A673 (cell line): ENCODE data around the gene SLC4A7.

Experiments used
- EZH2 ChIP-seq: fragments of 200-600 bp; sonication (generic); IDR thresholded peaks from 2 replicates; pipeline ENCODE4 v1.6.1; 2017; ENCODE audit warnings: borderline replicate concordance, low read depth, mild to moderate bottlenecking, mixed read lengths, antibody characterized with exemption, low read length; ENCODE audit not compliant: poor library complexity, severe bottlenecking
- TF ChIP-seq, protein P1 (sequence below): fragments of 300-800, 200-600 bp; sonication (generic); conservative IDR thresholded peaks from 2 replicates; pipeline ENCODE4 v1.5.1; 2017; ENCODE audit warnings: low read depth, mild to moderate bottlenecking, antibody characterized with exemption, low read length, moderate library complexity, mixed read lengths

DNA sequence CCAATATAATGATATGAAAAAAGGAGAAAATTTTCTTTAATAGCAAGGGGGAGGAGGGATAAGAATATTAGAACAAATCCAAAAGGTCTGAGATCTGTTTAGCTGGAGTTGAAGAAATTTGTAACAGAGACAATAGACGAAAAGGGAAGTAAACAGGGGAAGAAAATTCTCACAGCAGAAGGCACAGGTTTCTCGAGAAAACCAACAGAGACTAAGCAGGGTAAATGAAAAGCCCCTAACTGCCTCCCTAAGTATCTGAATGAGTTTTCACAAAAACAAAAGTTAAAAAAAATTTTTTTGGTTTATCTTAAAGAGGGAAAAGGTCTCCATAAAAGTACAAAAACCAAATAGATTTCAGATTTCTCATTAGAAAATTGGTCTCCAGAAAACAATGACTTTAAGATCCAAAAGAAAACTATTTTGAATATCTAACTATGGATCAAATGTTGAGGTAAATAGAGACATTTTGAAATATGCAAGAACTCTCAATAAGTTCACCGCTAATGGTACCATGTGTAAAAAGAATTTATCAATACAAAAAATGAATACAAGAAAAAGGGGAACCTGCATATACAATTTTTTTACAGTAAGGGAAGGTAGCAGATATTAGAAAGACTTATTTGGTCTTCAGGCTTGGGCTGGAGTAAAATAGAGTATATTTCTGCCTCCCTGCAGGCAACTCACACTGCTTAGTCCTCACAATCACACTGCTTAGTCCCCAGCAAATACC lies 91.1 kb downstream of the SLC4A7 start:
- TF ChIP-seq, protein P1, sequence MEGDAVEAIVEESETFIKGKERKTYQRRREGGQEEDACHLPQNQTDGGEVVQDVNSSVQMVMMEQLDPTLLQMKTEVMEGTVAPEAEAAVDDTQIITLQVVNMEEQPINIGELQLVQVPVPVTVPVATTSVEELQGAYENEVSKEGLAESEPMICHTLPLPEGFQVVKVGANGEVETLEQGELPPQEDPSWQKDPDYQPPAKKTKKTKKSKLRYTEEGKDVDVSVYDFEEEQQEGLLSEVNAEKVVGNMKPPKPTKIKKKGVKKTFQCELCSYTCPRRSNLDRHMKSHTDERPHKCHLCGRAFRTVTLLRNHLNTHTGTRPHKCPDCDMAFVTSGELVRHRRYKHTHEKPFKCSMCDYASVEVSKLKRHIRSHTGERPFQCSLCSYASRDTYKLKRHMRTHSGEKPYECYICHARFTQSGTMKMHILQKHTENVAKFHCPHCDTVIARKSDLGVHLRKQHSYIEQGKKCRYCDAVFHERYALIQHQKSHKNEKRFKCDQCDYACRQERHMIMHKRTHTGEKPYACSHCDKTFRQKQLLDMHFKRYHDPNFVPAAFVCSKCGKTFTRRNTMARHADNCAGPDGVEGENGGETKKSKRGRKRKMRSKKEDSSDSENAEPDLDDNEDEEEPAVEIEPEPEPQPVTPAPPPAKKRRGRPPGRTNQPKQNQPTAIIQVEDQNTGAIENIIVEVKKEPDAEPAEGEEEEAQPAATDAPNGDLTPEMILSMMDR: no peak
- TF ChIP-seq EZH2: no peak
